T follicular helper cell (primary cell): Measurements from ENCODE around the gene SNED1.

Experiments used
- DNase-seq: peaks from one replicate; pipeline ENCODE4 v3.0.0-alpha.2; 2020; ENCODE audit warnings: low read depth

Gene SNED1

DNA sequence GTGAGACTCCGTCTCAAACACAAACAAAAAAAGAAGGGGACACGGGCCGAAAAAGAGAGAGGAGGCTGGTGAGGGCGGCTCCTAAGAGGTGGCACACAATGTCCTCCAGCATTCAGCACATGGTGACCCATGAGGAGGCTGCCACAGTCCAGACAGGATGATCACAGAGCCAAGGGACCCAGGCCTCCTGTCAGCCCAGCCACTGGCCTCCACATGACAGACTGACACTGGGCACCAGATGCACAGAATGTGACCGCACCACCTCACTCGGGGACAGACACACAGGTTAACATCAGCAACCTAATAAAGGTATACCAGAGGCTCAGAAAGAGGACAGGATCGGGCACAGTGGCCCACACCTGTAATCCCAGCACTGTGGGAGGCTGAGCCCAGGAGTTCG lies 129.8 kb downstream of the SNED1 start:
- DNase-seq = no peak

DNA sequence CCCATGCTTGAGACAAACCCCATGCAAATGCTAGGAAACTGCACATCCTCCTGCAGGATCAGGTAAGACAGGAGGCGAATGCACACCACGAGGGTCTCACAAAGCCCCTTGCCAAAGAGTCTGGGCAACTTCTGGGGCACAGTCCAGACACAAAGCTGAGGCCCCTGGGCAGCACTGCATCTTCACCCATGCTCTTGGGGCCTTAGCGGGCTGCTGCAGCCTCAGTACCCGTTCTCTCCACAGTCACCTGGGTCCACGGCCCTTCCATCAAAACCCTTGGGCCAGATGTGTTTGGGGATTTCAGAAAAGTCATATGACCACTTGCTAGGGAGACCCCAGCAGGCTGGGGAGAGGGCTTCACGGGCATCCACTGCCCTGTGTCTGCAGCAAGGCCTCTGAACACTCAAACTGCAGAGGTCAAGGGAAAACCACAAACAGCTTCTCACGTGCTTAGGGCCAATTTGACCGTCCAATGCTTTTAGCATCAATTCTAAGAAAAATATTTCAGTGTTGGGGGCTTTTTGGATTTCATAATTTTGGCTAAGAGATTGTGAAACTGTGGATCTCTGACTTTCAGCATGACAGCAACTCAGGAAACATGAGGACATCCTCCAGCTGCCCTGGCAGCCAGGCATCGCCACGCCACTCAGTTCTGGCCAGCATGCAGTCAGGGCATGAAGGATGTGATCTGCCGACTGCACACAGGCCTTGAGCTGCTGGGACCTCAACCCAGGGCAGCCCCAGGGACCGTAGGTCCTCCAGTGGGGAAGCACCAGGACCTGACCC lies 130.9 kb downstream of the SNED1 start:
- DNase-seq = no peak

DNA sequence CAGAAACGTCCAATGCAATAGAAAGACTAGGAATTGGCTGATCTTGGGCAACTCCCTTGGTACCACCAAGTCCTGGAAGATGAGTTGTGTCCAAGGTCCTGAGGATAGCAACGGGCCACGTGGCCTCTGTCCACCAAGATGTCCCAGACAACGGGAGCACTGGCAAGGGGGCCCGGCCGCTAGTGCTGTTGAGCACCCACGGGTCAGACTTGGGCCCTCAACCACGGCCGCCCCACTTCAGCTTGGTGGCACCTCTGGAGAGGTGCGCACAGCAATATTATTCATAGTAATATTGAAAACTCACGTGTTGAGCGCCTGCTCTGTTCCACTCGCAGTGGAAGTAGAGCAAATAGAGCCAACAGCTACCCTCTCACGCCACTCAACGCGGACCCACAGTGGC lies 131.9 kb downstream of the SNED1 start:
- DNase-seq = no peak

DNA sequence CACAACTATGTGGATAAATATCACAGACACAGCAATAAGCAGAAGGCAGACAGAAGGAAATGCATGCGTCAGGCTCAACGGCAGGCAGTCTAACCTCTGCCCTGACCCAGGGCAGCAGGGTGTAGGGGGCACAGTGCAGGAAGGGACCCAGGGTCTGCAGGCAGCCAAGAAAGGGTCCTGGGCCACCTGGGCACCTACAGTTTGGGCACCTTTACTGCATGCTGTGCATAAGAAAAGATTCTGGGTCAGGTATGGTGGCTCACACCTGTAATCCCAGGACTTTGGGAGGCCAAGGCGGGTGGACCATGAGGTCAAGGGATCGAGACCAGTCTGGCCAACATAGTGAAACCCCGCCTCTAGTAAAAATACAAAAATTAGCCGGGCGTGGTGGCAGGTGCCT lies 133.1 kb downstream of the SNED1 start:
- DNase-seq = no peak

DNA sequence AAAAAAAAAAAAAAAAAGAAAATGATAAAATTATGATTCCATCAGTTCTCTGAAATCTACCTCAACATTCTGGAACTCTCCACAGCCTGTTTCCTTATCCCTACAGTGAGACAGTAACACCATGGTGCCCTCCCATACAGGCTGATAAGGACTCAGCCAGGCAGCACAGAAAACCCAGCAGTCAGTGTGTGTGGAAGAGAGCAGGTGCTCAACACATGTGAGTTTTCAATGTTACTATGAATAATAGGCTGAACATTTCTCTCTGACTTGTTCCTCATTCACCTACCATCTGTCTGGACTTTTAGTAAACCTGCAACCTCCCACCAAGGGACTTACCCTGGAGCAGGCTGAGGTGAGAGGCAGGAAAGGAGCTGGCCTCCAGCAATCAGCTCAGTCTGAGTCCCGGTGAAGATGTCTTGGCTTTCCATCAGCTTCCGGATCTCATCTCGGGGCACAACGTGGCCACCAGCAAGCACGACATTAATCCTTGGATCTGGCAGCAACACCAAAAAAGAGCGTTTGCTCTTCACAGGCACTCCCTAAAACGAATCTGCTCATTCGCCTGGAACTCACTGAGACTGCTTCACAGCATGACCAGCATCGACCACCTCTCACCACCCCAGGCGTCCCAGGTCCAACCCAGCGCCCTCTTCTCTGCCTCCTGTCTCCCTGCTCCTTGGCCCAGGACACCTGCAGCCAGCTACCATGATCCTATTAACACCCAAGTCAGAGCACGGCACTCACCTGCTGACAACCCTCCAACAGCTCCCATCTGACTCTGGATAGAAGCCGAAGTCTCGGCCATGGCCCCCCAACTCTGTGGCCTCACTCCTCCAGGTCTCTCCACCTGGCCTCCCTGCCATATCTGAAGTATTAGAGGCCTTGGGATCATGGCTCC lies 134.4 kb downstream of the SNED1 start:
- no peak for DNase-seq

DNA sequence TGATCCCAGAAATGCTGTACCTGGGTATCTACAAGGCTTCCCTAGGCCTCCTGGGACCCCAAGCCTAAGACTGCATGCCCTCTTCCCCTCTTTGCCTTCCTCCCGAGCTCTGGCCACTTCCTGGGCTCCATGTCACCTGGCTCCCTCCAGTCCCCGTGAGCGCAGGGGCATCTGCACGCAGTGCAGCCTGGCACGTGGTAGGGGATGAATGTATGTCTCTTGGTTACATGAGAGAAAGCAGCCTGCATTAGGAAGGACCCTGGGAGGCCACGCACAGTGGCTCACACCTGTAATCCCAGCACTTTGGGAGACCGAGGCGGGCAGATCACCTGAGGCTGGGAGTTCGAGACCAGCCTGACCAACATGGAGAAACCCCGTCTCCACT lies 135.0 kb downstream of the SNED1 start:
- DNase-seq = no peak

DNA sequence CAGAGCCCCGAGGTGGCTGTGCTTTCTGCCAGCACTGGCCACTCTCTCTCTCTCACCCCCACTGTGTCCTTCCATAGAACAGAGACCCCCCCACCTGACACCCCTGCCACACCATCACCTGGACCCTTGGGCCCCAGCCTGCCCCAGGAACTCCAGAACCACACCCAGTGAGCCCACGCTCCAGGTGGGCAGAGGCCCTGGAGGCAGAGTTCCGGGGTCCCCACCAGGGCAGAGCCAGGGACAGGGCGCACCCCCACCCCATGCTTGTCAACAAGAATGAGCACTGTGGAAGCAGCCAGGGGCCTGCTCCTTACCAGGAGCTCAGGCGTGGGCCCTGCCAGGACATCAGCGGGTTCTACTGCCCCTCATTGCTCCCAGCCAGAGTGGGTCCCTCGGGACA lies 136.3 kb downstream of the SNED1 start:
- no peak for DNase-seq

DNA sequence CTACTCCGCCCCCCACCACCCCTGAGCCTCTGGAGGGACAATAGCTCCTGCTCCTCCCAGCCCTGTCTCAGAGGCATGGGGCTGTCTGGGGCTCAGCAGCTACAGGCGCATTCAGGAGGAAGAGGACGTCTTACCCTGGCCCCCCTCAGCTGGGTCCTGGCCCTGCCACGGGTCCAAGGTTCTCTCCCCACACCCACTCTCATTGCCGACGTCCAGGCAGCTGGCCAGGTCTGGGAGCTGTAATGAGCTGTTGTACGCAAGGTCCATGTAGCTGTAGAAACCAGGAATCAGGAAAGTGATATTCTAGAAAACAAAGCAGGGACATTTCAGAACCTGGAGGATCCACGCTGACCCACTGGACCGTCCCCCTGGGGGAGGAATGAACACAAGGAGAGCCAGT lies 137.3 kb downstream of the SNED1 start:
- no peak for DNase-seq

DNA sequence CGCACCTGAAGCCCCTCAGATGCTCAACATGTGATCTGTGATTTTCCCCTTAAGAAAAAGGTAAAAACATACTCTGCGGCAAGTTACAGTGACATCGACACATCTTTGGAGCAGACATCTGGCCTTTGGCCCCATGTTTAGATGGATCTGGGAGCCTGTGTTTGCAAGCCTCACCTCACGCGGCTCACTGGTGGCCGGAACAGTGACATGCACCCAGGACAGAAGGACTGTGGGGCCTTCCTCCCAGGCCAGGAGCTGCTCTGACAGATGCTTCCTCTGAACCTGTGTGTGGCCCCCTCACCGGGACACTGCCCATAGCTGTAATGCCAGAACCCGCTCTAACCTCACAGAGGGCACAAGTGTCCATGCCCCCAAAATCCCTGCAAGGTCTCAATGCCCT lies 137.8 kb downstream of the SNED1 start:
- no peak for DNase-seq

DNA sequence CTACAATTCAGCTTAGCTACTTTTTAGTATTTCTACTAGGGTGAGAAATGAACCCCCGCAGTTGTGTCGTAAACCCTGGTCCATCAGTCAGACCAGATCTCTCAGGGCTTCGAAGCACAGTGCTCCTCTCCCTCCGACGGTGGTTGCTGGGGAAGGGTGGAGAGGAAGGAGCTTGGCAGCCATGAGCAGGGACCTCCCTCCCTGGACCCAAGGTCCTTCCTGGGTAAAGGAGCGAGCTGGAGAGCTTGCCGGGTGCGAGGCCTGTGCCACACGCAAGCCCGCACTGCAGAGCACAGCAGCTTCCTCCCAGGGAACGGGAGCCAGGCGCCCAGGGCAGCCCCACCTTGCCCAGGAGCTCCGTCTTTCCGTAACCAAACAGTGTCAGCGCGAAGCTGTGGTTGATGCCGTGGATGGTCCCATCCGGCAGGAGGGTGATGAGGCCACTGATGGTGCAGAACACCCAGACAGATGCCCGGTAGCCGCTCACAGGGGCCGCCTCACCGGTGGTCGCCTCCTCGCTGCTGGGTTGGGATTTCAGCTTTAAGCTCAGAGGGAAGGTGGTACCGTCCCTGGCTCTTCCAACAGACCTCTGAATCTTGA lies 138.3 kb downstream of the SNED1 start:
- DNase-seq = no peak

DNA sequence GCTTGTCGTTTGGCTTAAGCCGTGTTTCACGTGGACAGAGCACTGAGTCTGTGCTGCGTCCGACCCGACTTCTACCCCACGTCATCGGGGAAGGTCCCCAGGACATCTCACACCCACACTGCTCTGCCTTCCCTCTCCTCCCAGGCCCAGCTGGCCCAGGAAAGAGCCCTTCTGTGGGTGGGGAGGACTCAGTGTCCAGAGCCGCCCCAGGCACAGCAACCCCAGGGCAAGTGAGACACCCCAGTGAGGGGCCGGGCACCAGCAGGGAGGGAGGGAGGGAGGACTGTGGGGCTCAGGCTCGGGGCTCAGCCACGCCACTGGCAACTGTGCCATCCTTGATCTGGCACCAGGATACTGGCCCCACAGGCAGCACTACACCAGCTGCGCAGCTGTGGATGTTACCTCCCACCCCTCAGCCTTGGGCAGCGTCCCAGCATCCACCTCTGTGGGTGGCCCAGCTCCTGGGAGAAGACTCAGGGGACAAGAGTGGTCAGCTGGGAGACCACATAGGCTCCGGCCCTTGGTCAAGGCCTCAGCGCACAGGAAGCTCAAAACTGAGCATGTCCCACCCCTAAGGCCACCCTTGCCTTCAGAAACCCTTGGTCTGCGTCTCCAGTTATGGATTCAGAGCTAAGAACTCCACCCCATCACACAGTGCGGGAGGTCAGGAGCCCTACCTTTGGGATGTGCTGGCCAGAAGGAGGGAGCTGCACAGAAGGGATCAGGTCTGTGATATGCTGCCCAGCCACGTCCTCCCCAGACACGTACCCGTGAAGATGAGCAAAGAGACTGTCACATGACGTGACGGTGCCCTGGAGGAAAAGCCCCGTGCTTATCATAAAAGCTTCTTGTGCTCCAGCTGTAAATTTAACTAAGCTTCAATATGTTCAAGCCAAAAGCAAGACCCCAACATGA lies 139.1 kb downstream of the SNED1 start:
- no peak for DNase-seq

DNA sequence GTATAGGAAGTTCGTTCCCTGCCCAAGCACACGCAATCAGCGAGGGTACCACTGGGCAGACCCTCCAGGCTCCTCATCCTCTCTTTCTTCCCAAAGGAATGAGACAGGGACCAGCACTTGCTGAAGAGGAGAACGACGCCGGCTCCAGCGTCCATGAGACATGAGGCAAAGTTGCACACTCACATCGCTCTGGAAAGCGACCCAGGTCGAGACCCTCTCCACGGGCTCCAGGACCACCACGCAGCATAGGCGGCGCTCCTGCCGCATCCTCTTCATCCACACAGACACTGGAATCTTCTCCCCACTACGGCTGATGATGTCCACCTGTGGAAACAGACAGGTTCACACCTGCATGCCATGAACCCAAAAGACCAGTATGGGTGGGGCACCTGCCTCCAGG lies 140.1 kb downstream of the SNED1 start:
- DNase-seq = no peak

DNA sequence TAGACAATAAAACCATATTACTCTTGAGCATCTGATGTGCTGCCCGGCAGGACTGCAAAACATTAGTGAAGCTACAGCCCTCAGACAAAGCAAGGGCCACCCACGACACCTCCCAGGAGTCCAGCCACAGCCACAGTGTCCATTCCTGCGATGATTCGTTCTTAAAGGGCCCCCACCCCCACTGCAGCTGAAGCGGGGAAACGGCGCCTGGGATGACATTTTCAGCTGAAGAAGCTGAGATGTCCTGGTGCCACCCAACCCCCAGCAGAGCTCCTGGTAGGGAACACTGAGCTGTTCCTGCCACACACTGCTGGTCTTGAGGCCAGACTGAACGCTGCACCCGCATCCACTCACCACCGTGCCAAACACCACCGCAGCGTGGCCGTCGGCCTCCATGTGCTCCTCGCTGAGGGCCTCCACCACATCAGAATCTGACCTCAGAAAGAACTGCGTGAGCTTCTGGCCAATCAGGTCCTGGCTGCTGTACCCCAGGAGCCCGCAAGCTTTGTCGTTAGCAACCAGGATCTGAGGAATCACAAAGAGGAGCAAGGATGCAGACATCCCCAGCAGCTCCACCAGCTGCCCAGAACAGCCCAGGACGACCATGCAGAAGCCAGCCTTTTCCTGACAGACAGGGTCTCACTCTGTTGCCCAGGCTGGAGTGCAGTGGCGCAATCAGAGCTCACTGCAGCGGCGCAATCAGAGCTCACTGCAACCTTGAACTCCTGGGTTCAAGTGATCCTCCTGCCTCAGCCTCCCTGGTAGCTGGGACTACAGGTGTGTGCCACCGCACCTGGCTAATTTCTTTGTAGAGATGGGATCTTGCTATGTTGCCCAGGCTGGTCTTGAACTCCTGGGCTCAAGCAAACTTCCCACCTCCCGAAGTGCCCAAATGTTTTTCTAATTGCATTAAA lies 141.4 kb downstream of the SNED1 start:
- DNase-seq = no peak

DNA sequence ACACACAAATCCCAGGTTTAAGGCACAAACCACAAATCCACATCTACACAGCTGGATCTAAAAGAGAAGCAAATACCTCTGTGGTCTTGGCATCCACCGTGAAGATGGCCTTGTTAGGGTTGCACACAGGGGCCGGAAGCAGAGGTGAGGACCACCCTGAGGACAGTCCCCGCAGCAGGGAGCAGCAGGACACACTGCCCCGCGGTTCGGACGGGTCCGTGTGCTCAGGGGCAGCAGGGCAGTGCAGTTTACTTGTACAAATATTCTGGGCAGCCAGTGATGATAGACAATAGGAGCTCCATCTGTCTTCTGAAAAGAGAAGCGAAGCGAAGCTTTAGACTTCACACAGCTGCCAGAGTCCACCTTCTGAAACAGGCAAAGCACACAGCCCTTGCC lies 142.0 kb downstream of the SNED1 start:
- DNase-seq = no peak

DNA sequence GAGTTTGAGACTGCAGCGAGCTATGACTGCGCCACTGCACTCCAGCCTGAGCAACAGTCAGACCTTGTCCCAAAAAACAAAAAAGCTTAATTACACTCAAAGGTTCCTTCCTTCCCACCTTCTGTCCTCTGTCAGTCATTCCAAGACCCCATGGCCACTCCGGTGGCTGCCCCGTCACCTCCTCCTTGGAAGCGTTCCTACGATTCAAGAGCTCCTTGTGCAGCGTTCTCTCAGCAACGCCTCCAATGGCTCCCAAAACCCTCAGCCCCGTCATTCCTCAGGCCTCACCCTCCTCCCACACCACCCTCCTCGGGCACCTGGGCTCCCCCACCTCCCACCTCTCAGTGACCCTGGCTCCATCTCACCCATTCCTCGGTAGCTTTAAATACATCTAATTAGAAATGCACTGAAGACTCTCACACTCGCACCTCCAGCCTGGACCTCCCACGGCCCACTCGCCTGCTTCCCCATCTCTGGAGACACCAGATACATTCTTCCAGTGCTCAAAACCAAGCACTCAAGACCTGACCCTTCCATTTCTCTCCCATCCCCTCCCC lies 142.9 kb downstream of the SNED1 start:
- DNase-seq = no peak

DNA sequence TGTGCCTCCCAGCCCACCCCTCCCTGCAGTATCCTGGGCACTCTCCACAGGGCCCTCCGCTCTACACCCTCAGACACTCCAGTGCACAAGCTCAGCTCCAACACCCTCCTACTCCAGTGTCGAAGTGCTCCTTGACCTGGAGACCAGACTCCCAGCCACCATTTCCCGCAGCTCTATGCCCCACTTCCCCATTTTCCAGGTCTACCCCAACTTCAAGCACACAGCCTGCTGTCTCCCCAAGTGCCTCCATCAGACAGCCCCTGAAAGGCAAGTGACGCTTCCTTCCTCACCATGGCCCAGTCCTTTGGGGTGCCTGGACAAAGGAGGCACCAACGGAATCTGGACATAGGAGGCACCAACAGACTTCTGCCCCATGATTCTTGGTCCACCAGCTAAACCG lies 143.6 kb downstream of the SNED1 start:
- no peak for DNase-seq

DNA sequence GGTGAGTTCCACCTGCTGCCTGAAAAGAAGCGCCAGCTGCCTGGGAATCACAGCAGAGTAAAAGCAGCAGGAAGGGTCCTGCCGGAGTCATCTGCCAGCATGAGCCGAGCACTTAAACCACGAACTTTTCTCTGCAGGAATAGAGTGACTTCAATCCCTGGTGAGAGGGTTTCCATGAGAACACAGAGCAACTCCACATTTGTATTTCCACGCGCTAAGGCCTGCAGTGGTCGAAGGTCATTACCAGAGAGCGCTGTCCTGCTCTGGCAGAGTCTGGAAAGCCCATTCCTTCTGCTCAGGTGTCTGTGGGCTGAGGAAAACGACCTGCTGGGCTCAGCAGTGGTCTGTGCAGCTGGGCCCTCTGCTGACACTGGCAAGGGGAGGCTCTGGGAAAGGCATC lies 144.2 kb downstream of the SNED1 start:
- no peak for DNase-seq
